Activated CD8-positive, alpha-beta memory T cell treated with anti-CD3 and anti-CD28 coated beads, Interleukin-2, amount 50 U/mL, for 24 hours (primary cell): Measurements from ENCODE around the gene MRPL54.
"Not testable (repeated sequence)": the region's sequence is repeated elsewhere in the genome, so short reads cannot be mapped to it uniquely, and the experiment has no call there.

Experiments used
- DNase-seq: peaks from one replicate; pipeline ENCODE4 v3.0.0-alpha.2; 2020; ENCODE audit errors: extremely low read depth

The MRPL54 gene

GRCh38 chr19:3810708-3811355 is 48.4 kb downstream of the MRPL54 start:
- DNase-seq: no peak

GRCh38 chr19:3813473-3814392 is 51.3 kb downstream of the MRPL54 start:
- DNase-seq: no peak

DNA sequence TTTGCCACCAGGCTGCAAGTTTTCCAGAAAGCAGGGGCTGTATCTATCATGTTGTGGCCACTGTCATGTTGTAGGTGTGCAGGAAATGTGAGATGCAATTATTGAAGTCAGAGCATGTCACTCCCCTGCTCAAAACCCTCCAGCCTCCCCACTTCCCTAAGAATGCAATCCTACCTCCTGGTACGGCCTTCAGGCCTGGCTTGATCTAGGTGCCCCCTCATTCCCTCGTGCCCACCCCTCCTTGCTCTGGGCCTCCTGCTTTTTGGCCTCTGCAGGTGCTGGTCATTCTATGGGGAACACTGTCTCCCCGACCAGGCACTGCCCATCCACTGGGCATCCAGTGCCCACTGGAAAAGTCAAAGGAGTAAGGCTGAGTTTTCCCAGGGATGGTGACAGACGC is 52.2 kb downstream of the MRPL54 start:
- no peak for DNase-seq

DNA sequence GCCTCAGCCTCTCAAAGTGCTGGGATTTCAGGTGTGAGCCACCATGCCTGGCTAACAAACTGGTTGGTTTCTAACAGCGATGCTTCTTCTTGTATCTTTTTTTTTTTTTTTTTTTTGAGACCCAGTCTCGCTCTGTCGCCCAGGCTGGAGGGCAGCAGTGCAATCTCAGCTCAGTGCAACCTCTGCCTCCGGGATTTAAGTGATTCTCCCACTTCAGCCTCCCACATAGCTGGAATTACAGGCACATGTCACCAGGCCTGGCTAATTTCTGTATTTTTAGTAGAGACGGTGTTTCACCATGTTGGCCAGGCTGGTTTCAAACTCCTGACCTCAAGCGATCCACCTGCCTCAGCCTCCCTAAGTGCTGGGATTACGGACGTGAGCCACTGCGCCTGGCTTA is 53.7 kb downstream of the MRPL54 start:
- not testable (repeated sequence) for DNase-seq

DNA sequence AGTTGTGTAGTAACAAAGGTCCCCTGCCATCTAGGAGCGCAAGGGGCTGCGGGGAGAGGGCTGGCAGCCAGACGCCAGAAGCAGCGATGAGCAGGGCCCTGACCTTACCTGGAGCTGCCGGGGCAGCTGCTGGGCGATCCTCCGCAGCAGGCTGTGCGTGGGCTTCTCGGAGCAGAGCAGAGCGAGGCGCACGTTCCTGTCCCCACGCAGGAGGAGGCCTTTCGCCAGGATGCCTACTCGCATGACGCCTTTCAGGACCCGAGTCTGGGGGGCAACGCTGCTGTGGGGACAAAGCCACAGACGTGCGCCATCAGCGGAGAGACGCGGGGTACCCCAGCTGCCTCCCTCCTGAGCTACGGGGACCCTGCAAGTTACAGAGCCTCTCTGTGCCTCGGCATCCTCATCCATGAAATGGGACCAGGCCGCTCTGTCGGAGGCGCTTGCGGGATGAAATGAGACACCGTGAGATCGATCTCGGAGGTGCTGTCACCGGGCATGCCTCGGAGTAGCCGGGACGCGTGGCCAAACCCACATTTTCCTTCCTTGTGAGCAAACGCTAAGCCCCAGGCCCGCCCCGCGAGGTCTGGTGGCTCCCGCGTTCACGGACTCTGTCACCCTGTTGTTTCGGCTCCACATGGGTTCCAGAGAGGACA is 54.2 kb downstream of the MRPL54 start:
- DNase-seq: no peak
